Skin epidermis (tissue), 12 donors: ENCODE results near the gene KCNIP1.

Source experiments
- H3K27ac ChIP-seq, 21 experiments: fragments of 200-600 bp; sonication (generic) in 11 of 21; one replicate each; pipeline ENCODE4 v1.5.0; 2020; ENCODE audit warnings: mild to moderate bottlenecking in 3 of 21, inconsistent platforms in 2 of 21, moderate library complexity in 2 of 21
- H3K4me3 ChIP-seq, 7 experiments: fragments of 200-600 bp; sonication (generic) in 2 of 7; one replicate each; pipeline ENCODE4 v1.5.0; 2020; ENCODE audit warnings: inconsistent platforms in 2 of 7, mild to moderate bottlenecking in 2 of 7, moderate library complexity in 1 of 7

Gene KCNIP1

GRCh38 chr5:170481849-170482248 lies 22.0 kb upstream of the KCNIP1 start:
- Histone ChIP-seq H3K27ac (no peak overlapping the region), H3K4me3 (no peak overlapping the region)

DNA sequence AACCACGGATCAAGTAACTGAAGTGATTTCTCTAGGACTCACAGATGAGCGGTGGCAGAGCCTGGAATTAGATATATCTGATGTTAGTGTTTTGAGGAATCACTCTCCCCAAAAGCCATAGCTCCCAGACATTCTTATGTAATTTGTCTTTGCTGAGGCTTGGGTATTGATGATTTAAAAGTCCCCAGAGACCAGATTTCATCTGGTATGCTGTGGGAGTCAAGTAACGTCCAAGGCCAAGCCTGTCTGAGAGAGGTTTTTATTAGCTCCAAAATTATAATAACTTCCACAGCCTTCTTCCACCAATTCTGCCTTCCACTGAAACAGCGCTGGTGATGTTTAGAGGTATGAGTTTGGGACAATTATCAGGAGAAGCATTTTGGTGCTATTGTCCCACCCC lies 21.3 kb upstream of the KCNIP1 start:
- H3K4me3 ChIP-seq = no peak overlapping the region

DNA sequence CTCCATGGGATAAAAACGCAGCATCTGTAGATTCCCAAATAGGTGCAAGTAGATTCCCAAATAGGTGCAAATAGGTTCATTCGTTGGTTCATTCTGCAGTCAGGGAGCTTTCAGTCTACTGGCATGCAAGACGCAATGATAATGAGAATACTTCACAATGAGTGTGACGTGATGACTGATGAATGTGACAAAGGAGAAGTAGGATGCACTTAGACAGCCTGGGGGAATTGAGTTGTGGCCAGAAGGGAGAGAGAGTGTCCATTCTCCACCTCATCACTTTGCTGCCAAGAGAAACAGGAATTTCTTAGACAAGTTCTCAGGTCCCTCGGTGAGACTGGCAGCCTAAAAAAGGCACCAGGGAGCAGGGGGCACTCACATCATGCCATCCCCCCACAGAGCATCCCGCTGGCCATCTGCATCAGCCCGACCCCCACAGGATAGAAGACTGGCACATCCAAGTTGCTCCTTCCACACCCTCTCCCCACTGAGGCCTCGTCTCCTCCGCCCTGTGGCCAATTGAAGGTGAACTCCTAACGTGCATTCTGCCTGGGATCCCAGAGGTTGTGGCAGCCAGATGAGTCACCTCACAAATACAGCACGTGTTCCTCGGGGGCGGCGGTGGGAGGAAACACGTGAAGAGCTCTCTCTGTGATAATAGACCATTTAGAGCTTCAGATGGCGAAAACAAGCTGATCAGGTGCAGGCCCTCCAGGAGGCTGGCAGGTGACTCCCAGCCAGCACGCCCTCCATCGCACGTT lies 19.9 kb upstream of the KCNIP1 start:
- Histone ChIP-seq H3K4me3 (no peak overlapping the region), H3K27ac (no peak overlapping the region)

More for the DNA sequence above, 21.3 kb upstream of the KCNIP1 start:
- no peak overlapping the region for H3K27ac ChIP-seq

DNA sequence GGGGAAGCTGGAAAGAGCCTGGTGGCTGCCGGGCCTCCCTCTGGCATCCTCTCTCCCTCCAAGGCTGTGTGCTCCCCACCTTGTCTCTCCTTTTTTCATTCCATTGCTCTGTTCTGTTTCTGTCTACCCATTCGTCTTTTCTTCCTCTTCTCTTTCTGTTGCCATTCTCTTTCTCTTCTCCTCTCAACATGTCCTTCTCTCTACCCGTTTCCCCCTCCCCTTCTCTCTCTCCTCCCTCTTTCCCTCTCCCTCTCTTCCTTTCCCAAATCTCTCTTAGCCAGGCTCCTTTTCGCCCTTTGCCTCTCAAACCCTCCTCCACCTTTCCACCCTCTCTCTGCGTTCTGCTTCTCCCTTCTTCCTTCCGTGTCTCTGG lies 19.4 kb upstream of the KCNIP1 start:
- no peak overlapping the region for H3K4me3 ChIP-seq
- H3K27ac ChIP-seq = no peak overlapping the region

GRCh38 chr5:170484847-170485615 lies 18.8 kb upstream of the KCNIP1 start:
- peak overlapping the region in 1 of 21 experiments; percentile 45 for H3K27ac ChIP-seq

DNA sequence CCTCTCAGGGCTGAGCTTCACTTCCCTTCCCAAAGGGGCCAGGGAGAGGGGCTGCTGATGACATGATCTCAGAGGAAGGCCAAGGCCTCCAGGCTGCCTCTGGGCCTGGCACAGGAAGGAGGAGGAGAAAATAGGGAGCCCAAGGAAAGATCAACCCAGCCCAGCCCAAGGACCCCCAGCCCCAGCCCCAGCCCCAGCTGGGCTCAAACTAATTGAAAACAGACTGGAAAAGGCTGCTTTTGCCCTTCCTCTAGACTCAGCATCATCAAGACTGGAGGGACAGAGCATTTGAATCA lies 18.3 kb upstream of the KCNIP1 start:
- Histone ChIP-seq H3K4me3 (no peak overlapping the region), H3K27ac (peak overlapping the region in 1 of 21 experiments; percentile 45)

More at GRCh38 chr5:170484847-170485615, 18.8 kb upstream of the KCNIP1 start:
- no peak overlapping the region for H3K4me3 ChIP-seq

DNA sequence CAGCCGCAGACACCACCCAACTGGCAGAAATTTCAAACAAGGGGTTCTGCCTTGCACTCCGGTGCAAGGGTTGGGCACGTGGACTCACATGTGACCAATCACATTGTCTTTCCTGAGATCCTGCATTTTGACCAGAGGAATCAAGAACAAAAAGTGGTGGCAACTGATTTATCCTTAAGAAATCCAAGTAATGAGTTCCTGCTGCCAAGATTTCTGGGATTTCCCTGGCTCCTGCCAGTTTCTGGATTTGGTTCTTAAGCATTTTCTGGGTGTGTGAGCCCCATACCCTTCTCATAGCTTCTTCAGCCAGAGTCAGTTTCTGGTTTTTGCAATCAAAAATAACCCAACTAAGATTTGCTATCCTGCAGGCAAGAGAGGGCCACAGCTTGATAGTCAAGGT lies 17.4 kb upstream of the KCNIP1 start:
- Histone ChIP-seq H3K27ac (no peak overlapping the region), H3K4me3 (no peak overlapping the region)

DNA sequence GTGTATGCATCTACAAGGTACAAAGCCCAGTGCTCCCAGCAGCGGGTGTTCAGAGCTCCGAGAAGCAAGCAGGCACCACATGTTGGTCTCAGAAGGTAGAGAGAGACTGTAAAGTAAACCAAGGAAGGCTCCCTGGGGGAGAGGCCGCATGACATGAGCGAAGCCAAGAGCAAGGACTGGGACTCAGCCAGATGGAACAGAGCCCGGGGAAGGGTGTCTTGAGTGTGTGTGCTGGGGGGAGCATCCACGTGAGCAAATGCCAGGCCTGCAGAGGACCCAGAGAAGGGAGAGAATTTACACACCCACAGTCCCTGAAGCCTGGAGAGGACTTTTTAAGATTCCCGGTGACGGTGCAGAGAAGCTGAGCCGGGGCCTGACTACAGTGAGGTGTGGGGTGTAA lies 15.2 kb upstream of the KCNIP1 start:
- H3K27ac ChIP-seq = no peak overlapping the region
- H3K4me3 ChIP-seq = no peak overlapping the region

DNA sequence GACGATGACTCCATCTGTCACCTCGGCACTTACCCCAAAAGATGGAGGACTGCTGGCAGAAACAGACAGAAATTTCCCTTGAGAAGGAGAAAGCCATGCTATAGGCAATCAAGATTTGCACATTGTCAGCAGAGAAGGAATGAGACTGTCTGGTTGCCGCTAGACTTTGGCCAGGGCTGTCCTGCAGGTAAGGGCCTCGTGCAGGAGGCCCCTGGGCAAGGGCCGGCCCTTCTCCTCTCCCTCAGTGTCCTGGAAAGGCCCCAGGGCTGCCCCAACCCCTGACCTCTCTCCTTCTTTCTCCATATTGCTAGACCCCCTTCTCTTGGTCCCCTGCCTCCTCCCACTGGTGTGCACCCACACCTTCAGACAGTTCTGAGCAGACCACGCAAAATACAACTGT lies 14.6 kb upstream of the KCNIP1 start:
- Histone ChIP-seq H3K4me3 (no peak overlapping the region), H3K27ac (no peak overlapping the region)

DNA sequence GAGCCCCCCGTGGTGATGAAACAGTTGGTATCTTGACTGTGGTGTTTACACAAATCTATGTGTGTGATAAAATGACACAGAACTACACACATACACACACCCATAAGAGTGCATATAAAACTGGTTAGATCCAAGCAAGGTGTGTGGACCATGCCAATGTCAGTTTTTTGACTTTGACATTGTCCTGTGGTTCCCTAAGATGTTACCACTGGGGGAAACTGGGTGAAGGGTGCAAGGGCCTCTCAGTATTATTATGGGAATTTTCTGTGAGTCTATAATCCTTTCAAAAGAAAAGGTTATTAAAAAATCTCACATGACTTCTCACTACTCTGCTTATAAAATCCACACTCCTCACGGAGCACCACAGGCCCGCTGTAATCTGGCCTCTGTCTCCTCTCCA lies 13.4 kb upstream of the KCNIP1 start:
- Histone ChIP-seq H3K27ac (no peak overlapping the region), H3K4me3 (no peak overlapping the region)

DNA sequence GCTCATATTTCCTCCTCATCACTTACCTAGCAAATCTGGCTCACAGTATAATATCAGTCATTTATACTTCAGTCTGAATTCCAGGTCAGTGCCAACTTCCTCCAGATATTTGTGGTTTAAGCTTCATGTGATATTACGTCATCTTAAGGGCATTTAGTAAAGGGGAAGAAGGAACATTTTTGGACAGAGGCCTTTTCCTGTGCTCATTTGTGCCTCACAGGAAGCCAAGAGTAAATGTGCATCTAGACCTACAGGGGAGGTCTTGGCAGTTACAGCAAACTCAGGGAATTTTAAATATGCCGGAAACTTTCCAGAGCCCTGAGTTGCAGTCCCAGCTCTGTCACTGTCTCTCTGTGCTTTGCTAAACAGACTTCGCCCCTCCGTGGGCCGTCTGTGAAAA lies 12.3 kb upstream of the KCNIP1 start:
- Histone ChIP-seq H3K4me3 (no peak overlapping the region), H3K27ac (peak overlapping the region in 7 of 21 experiments; percentile 10 to 64 (median 43))

- H3K4me3 ChIP-seq = no peak overlapping the region
- no peak overlapping the region for H3K27ac ChIP-seq
Measured at GRCh38 chr5:170493028-170493820, 10.6 kb upstream of the KCNIP1 start.

GRCh38 chr5:170494041-170494440 lies 9.8 kb upstream of the KCNIP1 start:
- Histone ChIP-seq H3K4me3 (no peak overlapping the region), H3K27ac (no peak overlapping the region)

DNA sequence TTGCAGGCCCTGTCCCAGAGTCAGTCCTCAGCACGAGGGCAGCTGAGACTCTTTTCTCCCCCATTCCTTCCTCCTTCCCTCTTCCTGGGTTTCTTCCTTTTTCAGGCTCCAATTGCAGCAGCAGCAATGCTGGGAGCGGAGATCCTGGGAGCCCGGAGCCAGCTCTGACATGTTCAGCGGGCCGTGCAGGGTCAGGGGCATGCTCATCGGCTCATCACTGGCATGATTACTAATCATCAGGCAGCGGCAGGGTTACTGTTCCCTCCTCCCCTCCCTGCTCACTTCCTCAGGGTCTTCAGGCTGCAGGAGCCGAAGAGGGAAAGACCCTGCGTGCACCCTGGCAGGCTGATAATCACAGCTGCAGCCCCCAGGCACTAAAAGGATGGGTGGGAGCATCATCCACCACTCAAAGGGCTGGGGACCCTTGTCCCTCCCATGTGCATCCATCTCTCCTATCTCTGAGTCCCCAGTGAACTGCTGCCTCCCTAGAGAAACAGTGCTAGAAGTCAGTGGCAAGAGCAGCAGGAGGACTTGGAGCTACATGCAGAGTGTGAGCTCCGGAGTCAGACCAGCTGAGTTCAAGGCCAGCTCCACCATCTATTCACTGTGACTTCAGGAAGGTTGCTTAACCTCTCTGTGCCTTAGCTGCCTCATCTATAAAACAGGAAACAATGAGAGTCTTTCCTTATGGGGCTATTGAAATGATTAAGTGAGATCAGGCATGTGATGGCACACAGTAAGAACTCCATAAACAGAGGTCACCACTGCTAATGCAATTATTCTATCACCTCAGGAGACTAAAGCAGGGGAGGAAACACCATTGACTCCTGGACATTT lies 7.8 kb upstream of the KCNIP1 start:
- no peak overlapping the region for H3K4me3 ChIP-seq
- H3K27ac ChIP-seq = no peak overlapping the region

GRCh38 chr5:170496662-170497028 lies 7.2 kb upstream of the KCNIP1 start:
- Histone ChIP-seq H3K4me3 (no peak overlapping the region), H3K27ac (no peak overlapping the region)

GRCh38 chr5:170497311-170498038 lies 6.3 kb upstream of the KCNIP1 start:
- no peak overlapping the region for H3K27ac ChIP-seq
- no peak overlapping the region for H3K4me3 ChIP-seq

- Histone ChIP-seq H3K4me3 (no peak overlapping the region), H3K27ac (no peak overlapping the region)
Measured at GRCh38 chr5:170498811-170499351, 4.9 kb upstream of the KCNIP1 start.

DNA sequence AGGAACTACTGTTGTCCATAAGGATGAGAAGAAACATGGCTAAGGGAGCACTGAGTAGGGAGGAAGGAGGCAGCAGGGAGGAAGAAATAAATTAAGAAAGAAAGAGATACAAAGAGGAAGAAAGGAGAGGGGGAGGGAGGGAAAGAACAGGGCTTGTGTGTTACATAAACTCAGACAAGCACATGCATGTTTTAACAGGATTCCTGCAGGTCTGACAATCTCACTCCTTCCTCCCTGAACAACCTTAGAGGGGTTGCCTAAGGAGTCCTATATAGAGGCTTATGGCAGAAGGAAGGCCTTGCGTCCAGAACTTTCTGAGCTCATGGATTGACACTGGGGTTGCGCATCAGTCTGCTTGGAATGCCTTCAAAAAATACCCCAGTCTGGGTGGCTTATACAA lies 4.2 kb upstream of the KCNIP1 start:
- Histone ChIP-seq H3K27ac (no peak overlapping the region), H3K4me3 (no peak overlapping the region)

- Histone ChIP-seq H3K27ac (no peak overlapping the region), H3K4me3 (no peak overlapping the region)
Measured at GRCh38 chr5:170501361-170501760, 2.5 kb upstream of the KCNIP1 start.
